C1 segment of cervical spinal cord (tissue), 14 donors: ENCODE measurements around the gene CTNNA3.

Experiments
- DNase-seq, 14 donors: peaks; one replicate each; lab custom pipeline; 2025; lab: John Stamatoyannopoulos, UW

CTNNA3 gene

GRCh38 chr10:66151346-66151745 lies 1544.6 kb downstream of the CTNNA3 start:
- no peak for DNase-seq

GRCh38 chr10:66148312-66148711 lies 1547.7 kb downstream of the CTNNA3 start:
- DNase-seq: no peak

GRCh38 chr10:66144016-66144415 lies 1552.0 kb downstream of the CTNNA3 start:
- no peak for DNase-seq

- no peak for DNase-seq
Observed at GRCh38 chr10:66102756-66103155, 1593.2 kb downstream of the CTNNA3 start.

GRCh38 chr10:66098595-66099480 lies 1597.2 kb downstream of the CTNNA3 start:
- DNase-seq: no peak

GRCh38 chr10:66095610-66096009 lies 1600.4 kb downstream of the CTNNA3 start:
- DNase-seq: no peak

- DNase-seq: no peak
Observed at GRCh38 chr10:66085906-66086305, 1610.1 kb downstream of the CTNNA3 start.

- no peak for DNase-seq
Observed at GRCh38 chr10:66071907-66072306, 1624.1 kb downstream of the CTNNA3 start.

- DNase-seq: no peak
Observed at GRCh38 chr10:66058594-66058993, 1637.4 kb downstream of the CTNNA3 start.

GRCh38 chr10:66049335-66049734 lies 1646.7 kb downstream of the CTNNA3 start:
- DNase-seq: no peak

- no peak for DNase-seq
Observed at GRCh38 chr10:66045859-66046258, 1650.1 kb downstream of the CTNNA3 start.

- no peak for DNase-seq
Observed at GRCh38 chr10:66041771-66042170, 1654.2 kb downstream of the CTNNA3 start.

- no peak for DNase-seq
Observed at GRCh38 chr10:66038623-66039022, 1657.4 kb downstream of the CTNNA3 start.

GRCh38 chr10:66026321-66026720 lies 1669.7 kb downstream of the CTNNA3 start:
- no peak for DNase-seq

GRCh38 chr10:66025186-66025585 lies 1670.8 kb downstream of the CTNNA3 start:
- no peak for DNase-seq

GRCh38 chr10:66021423-66021822 lies 1674.6 kb downstream of the CTNNA3 start:
- DNase-seq: no peak

GRCh38 chr10:66008221-66008620 lies 1687.8 kb downstream of the CTNNA3 start:
- no peak for DNase-seq

- DNase-seq: no peak
Observed at GRCh38 chr10:66006411-66006810, 1689.6 kb downstream of the CTNNA3 start.

GRCh38 chr10:65993451-65993850 lies 1702.5 kb downstream of the CTNNA3 start:
- DNase-seq: no peak

GRCh38 chr10:65968871-65969270 lies 1727.1 kb downstream of the CTNNA3 start:
- DNase-seq: no peak

GRCh38 chr10:65968437-65968836 lies 1727.6 kb downstream of the CTNNA3 start:
- no peak for DNase-seq

- DNase-seq: no peak
Observed at GRCh38 chr10:65964205-65964604, 1731.8 kb downstream of the CTNNA3 start.

GRCh38 chr10:65952086-65952485 lies 1743.9 kb downstream of the CTNNA3 start:
- no peak for DNase-seq

- DNase-seq: no peak
Observed at GRCh38 chr10:65950075-65950474, 1745.9 kb downstream of the CTNNA3 start.
